H9 (cell line): ENCODE results near the gene LRIG3. TPM values are rescaled to one million over a fixed set of nuclear protein-coding genes. Genes with fewer than 3 reads are reported as not detected.

Experiments
- DNase-seq: peaks from one replicate; pipeline ENCODE4 v3.0.0-alpha.2; 2017
- H2AFZ ChIP-seq: one replicate; pipeline ENCODE4 v1.6.1; 2013; ENCODE audit warnings: mild to moderate bottlenecking, low read length, control low read depth, moderate library complexity
- H2AK5ac ChIP-seq: 2 replicates; pipeline ENCODE4 v1.6.1; 2013; ENCODE audit warnings: low read length, control low read depth, mixed read lengths; ENCODE audit not compliant: insufficient read length
- H2BK120ac ChIP-seq: one replicate; pipeline ENCODE4 v1.6.1; 2013; ENCODE audit warnings: low read depth, mild to moderate bottlenecking, low read length, control low read depth, inconsistent platforms; ENCODE audit not compliant: poor library complexity, severe bottlenecking
- H2BK12ac ChIP-seq: 2 replicates; pipeline ENCODE4 v1.6.1; 2013; ENCODE audit warnings: low read length, control low read depth, mixed read lengths, low read depth; ENCODE audit not compliant: insufficient read length
- H2BK15ac ChIP-seq: 2 replicates; pipeline ENCODE4 v1.6.1; 2013; ENCODE audit warnings: low read depth, low read length, control low read depth
- H2BK20ac ChIP-seq: one replicate; pipeline ENCODE4 v1.6.1; 2013; ENCODE audit warnings: low read depth, mild to moderate bottlenecking, low read length, control low read depth, inconsistent platforms; ENCODE audit not compliant: poor library complexity, severe bottlenecking
- H2BK5ac ChIP-seq: 2 replicates; pipeline ENCODE4 v1.6.1; 2013; ENCODE audit warnings: low read length, control low read depth, mixed read lengths; ENCODE audit not compliant: insufficient read length
- H3K14ac ChIP-seq: 2 replicates; pipeline ENCODE4 v1.6.1; 2013; ENCODE audit warnings: low read length, control low read depth; ENCODE audit not compliant: insufficient read depth
- H3K18ac ChIP-seq: 2 replicates; pipeline ENCODE4 v1.6.1; 2013; ENCODE audit warnings: low read depth, mild to moderate bottlenecking, mixed read lengths, low read length, control low read depth; ENCODE audit not compliant: insufficient read length
- H3K23ac ChIP-seq: 2 replicates; pipeline ENCODE4 v1.6.1; 2013; ENCODE audit warnings: low read length, control low read depth, mixed read lengths, low read depth; ENCODE audit not compliant: insufficient read length
- H3K23me2 ChIP-seq: 2 replicates; pipeline ENCODE4 v1.6.1; 2013; ENCODE audit warnings: low read depth, mild to moderate bottlenecking, mixed read lengths, low read length, control low read depth; ENCODE audit not compliant: insufficient read length, poor library complexity, severe bottlenecking
- H3K27ac ChIP-seq: 2 replicates; pipeline ENCODE4 v1.5.1; 2013; ENCODE audit warnings: low read length, control low read depth, mixed read lengths, low read depth; ENCODE audit not compliant: insufficient read length
- H3K27me3 ChIP-seq: 2 replicates; pipeline ENCODE4 v1.6.1; 2013; ENCODE audit warnings: low read length, control low read depth, inconsistent platforms; ENCODE audit not compliant: insufficient read depth
- H3K4ac ChIP-seq: 2 replicates; pipeline ENCODE4 v1.6.1; 2013; ENCODE audit warnings: low read depth, mild to moderate bottlenecking, control low read depth, inconsistent platforms, low read length, moderate library complexity
- H3K4me1 ChIP-seq: 2 replicates; pipeline ENCODE4 v1.6.1; 2013; ENCODE audit warnings: low read length, control low read depth, inconsistent platforms; ENCODE audit not compliant: insufficient read depth
- H3K4me2 ChIP-seq: 2 replicates; pipeline ENCODE4 v1.6.1; 2013; ENCODE audit warnings: low read length, control low read depth, mixed read lengths; ENCODE audit not compliant: insufficient read length, insufficient read depth
- H3K56ac ChIP-seq: 2 replicates; pipeline ENCODE4 v1.6.1; 2013; ENCODE audit warnings: low read depth, mild to moderate bottlenecking, mixed read lengths, low read length, control low read depth; ENCODE audit not compliant: insufficient read length
- H3K79me1 ChIP-seq: 2 replicates; pipeline ENCODE4 v1.6.1; 2013; ENCODE audit warnings: low read depth, mild to moderate bottlenecking, moderate library complexity, low read length, control low read depth, inconsistent platforms; ENCODE audit not compliant: insufficient read depth, poor library complexity, severe bottlenecking
- H3K79me2 ChIP-seq: 2 replicates; pipeline ENCODE4 v1.6.1; 2013; ENCODE audit warnings: low read length, control low read depth, inconsistent platforms; ENCODE audit not compliant: insufficient read depth
- H3K9ac ChIP-seq: 2 replicates; pipeline ENCODE4 v1.6.1; 2013; ENCODE audit warnings: low read length, control low read depth, mixed read lengths; ENCODE audit not compliant: insufficient read length; ENCODE audit errors: extremely low read depth
- H3K9me3 ChIP-seq: one replicate; pipeline ENCODE4 v1.6.1; 2013; ENCODE audit warnings: low read depth, low read length, inconsistent platforms; ENCODE audit not compliant: control insufficient read depth
- H3T11ph ChIP-seq: one replicate; pipeline ENCODE4 v1.6.1; 2013; ENCODE audit warnings: mild to moderate bottlenecking, low read length, control low read depth, inconsistent platforms
- H4K20me1 ChIP-seq: one replicate; pipeline ENCODE4 v1.6.1; 2013; ENCODE audit not compliant: control insufficient read depth, insufficient read length, insufficient read depth
- H4K5ac ChIP-seq: 2 replicates; pipeline ENCODE4 v1.6.1; 2013; ENCODE audit warnings: low read depth, mild to moderate bottlenecking, mixed read lengths, low read length, control low read depth; ENCODE audit not compliant: insufficient read length
- H4K8ac ChIP-seq: replicated peaks from 2 replicates; pipeline ENCODE4 v1.6.1; 2013; ENCODE audit warnings: low read length, control low read depth, mixed read lengths, low read depth; ENCODE audit not compliant: insufficient read length
- H4K91ac ChIP-seq: 2 replicates; pipeline ENCODE4 v1.6.1; 2013; ENCODE audit warnings: low read depth, mild to moderate bottlenecking, moderate library complexity, mixed read lengths, low read length, control low read depth; ENCODE audit not compliant: insufficient read length
- H3K27ac Mint-ChIP-seq, 3 experiments: 2 replicates in 2 of 3; 3 replicates in 1 of 3; pipeline ENCODE4 v1.8.0; 2020 to 2021; ENCODE audit warnings: mixed read lengths in 3 of 3, mild to moderate bottlenecking in 1 of 3, moderate library complexity in 1 of 3
- H3K27me3 Mint-ChIP-seq: 2 replicates; pipeline ENCODE4 v1.8.0; 2021; ENCODE audit warnings: low read depth, mild to moderate bottlenecking, moderate library complexity, mixed read lengths
- H3K36me3 Mint-ChIP-seq, 3 experiments: 2 replicates in 2 of 3; 3 replicates in 1 of 3; pipeline ENCODE4 v1.8.0; 2020 to 2021; ENCODE audit warnings: low read depth in 3 of 3, mixed read lengths in 3 of 3; ENCODE audit not compliant: insufficient read depth in 1 of 3
- H3K4me1 Mint-ChIP-seq, 2 experiments: 2 replicates each; pipeline ENCODE4 v1.8.0; 2020; ENCODE audit warnings: mixed read lengths in 2 of 2
- H3K4me3 Mint-ChIP-seq, 2 experiments: 2 replicates in 1 of 2; 3 replicates in 1 of 2; pipeline ENCODE4 v1.8.0; 2020 to 2021; ENCODE audit warnings: mild to moderate bottlenecking in 2 of 2, mixed read lengths in 2 of 2, moderate library complexity in 1 of 2
- H3K9me3 Mint-ChIP-seq, 2 experiments: 2 replicates in 1 of 2; 3 replicates in 1 of 2; pipeline ENCODE4 v1.8.0; 2020; ENCODE audit warnings: mild to moderate bottlenecking in 2 of 2, mixed read lengths in 2 of 2, moderate library complexity in 1 of 2
- CTCF ChIP-seq: fragments of 200-600 bp; sonication (generic); conservative IDR thresholded peaks from 3 replicates; pipeline ENCODE4 v1.8.0; 2021; ENCODE audit warnings: antibody characterized with exemption, mild to moderate bottlenecking
- WGBS: extraction: QIAGEN DNeasy Blood & Tissue Kit; methylation state at CpG from one replicate; pipeline ENCODE4 v1.1.7; 2013; ENCODE audit warnings: missing lambda C conversion rate, low lambda C conversion rate, mixed read lengths; ENCODE audit not compliant: insufficient read length; ENCODE audit errors: extremely low coverage; 5-methylcytosine and 5-hydroxymethylcytosine counted together
- total RNA-seq: library from RNA; stranded (reverse); gene quantifications from 2 replicates; pipeline ENCODE4 v1.2.1, GENCODE V29; 2021

Gene LRIG3
- total RNA-seq, 1 experiment from 2014 or later, result 10.9 TPM

- no peak for DNase-seq
- Histone ChIP-seq H3K4me1 (no peaks in the 10 kb centered on the region; the same call in 1 of the 2 replicates), H2BK5ac (no peak overlapping the region), H4K20me1 (no peaks in the 10 kb centered on the region), H3K79me1 (no peaks in the 10 kb centered on the region), H3K18ac (no peak overlapping the region), H3K23ac (no peak overlapping the region), H2BK12ac (no peak overlapping the region), H4K8ac (no peak overlapping the region), H3K27me3 (peaks cover 3% of the 10 kb centered on the region; the same call in 1 of the 2 replicates), H3K9me3 (no peaks in the 10 kb centered on the region), H3T11ph (no peak overlapping the region), H2AFZ (no peak overlapping the region), H3K14ac (no peak overlapping the region), H3K23me2 (no peaks in the 10 kb centered on the region), H3K27ac (no peak overlapping the region), H4K91ac (no peak overlapping the region), H2BK120ac (no peak overlapping the region), H3K56ac (no peak overlapping the region), H3K4me2 (no peak overlapping the region), H4K5ac (no peak overlapping the region), H3K4ac (no peak overlapping the region), H2BK20ac (no peak overlapping the region), H3K9ac (no peak overlapping the region), H2AK5ac (no peak overlapping the region), H3K79me2 (no peaks in the 10 kb centered on the region), H2BK15ac (no peak overlapping the region)
- no peak for TF ChIP-seq CTCF
- peaks cover 12 to 20% of the 10 kb centered on the region in 2 experiments for H3K4me1 Mint-ChIP-seq
- H3K27me3 Mint-ChIP-seq, result peaks cover 8% of the 10 kb centered on the region; the same call in 1 of the 2 replicates
- no peaks in the 10 kb centered on the region for H3K9me3 Mint-ChIP-seq
- WGBS, result no CpG with 5 or more reads among the region's 4 CpGs
- no peak overlapping the region for H3K4me3 Mint-ChIP-seq
- H3K27ac Mint-ChIP-seq, result no peak overlapping the region
- H3K36me3 Mint-ChIP-seq, result peaks cover 22 to 70% (median 55%) of the 10 kb centered on the region in 3 experiments; a peak in 6 of 7 replicates
Measured at GRCh38 chr12:58881816-58882215, 38.5 kb downstream of the LRIG3 start.
